B cell (primary cell): ENCODE results near the gene SNW1.

ENCODE experiments used
- CTCF ChIP-seq: fragments of 200-600 bp; IDR thresholded peaks from one replicate; pipeline ENCODE4 v1.8.0; 2022; ENCODE audit warnings: antibody characterized with exemption, mild to moderate bottlenecking
- EZH2 ChIP-seq: IDR thresholded peaks from 2 replicates; pipeline ENCODE4 v1.6.1; 2012; ENCODE audit warnings: borderline replicate concordance, low read depth, mild to moderate bottlenecking, moderate library complexity, low read length; ENCODE audit not compliant: insufficient read depth, poor library complexity, severe bottlenecking

GRCh38 chr14:77709412-77709811, 51.5 kb downstream of the SNW1 start:
- TF ChIP-seq CTCF, result no peak
- TF ChIP-seq EZH2, result no peak
